Activated CD4-positive, CD25-positive, alpha-beta regulatory T cell treated with anti-CD3 and anti-CD28 coated beads, Interleukin-2, amount 50 U/mL, for 16 hours (primary cell): ENCODE data around the gene TAF6L.
"Not testable (repeated sequence)": the region's sequence is repeated elsewhere in the genome, so short reads cannot be mapped to it uniquely, and the experiment has no call there.

Source experiments
- DNase-seq: peaks from one replicate; pipeline ENCODE4 v3.0.0-alpha.2; 2020; ENCODE audit warnings: low read depth, low spot score

TAF6L gene

DNA sequence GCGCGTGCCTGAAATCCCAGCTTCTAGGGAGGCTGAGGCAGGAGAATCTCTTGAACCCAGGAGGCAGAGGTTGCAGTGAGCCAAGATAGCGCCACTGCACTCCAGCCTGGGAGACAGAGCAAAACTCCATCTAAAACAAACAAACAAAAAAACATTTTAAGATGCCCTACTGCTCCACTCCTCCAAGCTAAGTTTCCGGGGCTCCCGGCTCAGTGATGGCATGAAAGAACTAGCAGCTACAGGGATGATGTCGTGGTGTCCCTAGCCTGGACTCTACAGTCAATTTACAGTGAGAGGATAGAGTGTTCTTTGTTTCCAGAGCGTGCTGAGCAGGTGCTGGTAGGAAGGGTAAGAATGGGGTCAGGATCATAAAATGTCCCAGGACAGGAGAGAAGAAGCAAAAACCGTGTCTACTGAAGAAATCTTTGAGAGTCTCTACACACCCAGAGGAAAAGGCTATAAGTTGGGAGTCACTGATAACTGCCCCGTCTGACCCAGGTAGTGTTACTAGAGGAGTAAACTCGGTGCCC, 16.0 kb upstream of the TAF6L start:
- no peak for DNase-seq

DNA sequence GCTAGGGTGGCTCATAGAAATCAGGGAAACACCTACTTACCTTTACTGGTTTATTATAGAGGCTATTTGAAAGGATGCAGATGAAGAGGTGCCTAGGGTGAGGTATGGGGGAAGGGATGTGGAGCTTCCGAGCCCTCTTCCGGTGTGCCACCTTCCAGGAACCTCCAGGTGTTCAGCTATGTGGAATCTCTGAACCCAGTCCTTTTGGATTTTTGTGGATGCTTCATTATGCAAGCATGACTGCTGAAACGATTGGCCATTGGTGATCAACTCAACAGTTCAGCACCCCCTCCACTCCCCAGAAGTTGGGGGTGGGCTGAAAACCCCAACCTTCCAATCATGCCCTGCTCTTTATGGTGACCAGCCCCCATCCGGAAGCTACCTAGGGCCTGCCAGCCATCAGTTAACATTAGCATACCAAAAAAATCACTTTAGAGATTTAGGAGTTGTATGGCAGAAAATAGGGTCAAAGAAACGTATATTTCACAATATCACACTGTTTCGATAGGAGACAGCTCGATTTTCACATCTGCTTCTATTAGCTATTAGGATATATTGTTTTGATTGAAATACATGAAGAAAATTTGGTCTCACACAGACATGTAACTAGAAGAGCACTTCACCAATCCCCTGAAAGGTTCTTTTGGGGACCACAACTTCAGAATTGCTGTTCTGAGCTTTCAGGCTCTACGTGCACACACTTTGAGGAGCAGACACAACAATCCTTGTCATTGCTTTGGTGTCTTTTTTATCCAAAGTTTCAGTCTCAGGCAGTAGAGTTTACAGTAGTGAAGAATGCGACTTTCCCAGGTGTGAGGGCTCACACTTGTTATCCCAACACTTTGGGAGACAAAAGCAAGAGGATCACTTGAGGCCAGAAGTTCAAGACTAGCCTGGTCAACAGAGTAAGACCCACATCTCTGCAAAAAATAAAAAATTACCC, 13.1 kb upstream of the TAF6L start:
- no peak for DNase-seq

DNA sequence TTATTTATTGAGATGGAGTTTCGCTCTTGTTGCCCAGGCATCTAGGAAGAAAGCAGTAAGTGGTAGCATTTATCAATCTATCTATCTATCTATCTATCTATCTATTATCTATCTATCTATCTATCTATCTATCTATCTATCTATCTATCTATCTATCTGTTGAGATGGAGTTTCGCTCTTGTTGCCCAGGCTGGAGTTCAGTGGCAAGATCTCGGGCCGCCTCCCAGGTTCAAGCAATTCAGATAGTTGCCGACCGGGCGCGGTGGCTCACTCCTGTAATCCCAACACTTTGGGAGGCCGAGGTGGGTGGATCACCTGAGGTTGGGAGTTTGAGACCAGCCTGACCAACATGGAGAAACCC, 10.3 kb upstream of the TAF6L start:
- DNase-seq = not testable (repeated sequence)

GRCh38 chr11:62770778-62771143, 435 bp upstream of the TAF6L start:
- DNase-seq = no peak

DNA sequence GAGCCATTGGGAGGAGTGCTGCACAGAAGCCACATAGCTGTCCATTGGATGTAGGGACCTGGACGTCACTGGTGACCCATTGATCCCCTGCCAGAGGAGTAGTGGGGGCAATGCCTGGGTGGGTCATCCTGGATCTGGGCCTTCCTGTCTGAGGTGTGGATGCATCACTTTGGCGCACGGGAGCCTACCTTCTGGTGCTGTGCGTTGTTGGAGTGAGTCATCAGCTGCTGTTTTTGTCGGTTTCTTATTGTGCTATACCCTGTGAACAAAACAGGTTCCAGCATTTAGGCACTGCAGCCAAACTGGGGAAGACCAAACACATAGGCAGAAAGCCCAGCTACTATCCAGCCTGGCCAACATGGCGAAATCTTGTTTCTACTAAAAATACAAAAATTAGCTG, 3.2 kb downstream of the TAF6L start:
- DNase-seq = no peak

DNA sequence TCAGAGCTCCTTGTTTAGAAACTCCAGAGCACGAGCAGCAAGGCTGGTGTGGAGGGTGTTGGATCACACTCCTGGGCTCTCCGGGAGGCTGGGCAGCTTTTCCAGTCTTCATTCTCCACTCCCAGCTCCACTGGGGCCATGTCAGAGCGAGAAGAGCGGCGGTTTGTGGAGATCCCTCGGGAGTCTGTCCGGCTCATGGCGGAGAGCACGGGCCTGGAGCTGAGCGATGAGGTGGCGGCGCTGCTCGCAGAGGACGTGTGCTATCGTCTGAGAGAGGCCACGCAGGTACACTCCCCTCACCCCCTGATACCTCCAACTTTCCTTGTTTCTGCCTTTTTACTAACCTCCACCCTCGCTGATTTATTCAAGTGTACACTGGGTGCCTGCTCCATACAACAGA, 4.5 kb downstream of the TAF6L start:
- DNase-seq = no peak

- no peak for DNase-seq
Observed at GRCh38 chr11:62777389-62777788, 6.2 kb downstream of the TAF6L start.

GRCh38 chr11:62778441-62778840, 7.2 kb downstream of the TAF6L start:
- no peak for DNase-seq

DNA sequence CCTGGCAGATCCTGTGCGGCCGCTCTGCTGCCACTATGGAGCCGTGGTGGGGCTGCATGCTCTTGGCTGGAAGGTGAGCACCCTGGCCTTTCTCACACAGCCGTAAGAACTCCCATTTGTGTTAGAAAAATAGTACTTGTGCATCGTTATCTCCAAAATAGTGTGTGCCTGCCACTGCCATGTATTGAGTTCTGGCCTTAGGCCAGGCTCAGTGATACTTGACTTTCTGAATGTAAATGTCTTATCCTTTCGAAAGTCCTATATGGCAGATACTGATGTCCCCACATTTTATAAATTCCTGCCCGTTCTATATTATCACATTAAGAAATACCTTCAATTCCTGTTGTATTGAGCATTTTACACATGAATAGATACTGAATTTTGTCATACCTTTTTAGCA, 11.6 kb downstream of the TAF6L start:
- no peak for DNase-seq

GRCh38 chr11:62786318-62787004, 15.3 kb downstream of the TAF6L start:
- DNase-seq = peak; percentile 80

DNA sequence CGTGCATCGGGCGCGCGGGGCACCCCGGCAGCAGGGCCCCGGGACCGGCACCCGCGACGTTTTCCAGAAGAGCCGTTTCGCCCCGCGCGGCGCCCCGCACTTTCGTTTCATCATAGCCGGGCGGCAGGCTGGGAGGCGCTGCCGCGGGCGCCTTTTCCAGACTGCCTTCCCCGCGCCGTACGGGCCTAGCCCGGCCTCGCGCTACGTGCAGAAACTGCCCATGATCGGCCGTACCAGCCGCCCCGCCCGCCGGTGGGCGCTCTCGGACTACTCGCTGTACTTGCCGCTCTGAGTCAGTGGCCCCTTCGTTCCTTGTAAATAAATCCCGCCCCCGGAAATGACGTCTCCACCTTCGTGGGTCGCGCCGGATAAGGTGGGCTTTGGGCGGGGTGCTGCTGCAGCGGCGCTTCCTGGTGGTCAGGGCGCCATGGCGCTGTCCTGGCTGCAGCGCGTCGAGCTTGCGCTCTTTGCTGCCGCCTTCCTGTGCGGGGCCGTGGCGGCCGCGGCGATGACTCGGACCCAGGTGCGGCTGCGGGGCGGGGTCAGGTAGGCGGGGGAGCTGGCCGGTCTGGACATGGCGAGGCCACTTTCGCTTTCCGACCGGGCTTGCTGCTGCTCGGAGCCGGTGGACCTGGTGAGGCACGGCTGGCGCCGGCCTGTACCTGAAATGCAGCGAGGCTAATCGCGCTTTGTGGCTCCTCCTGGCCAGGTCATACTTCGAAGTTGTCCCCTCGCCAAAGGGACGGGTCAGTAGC, 16.0 kb downstream of the TAF6L start, which contains the start of gene TMEM179B:
Gene TMEM179B (plus strand): TSS at position 398 of the 755 bp plus-strand sequence. CDS start 30 bp downstream, at position 428.
- DNase-seq = peak; percentile 96

- no peak for DNase-seq
Observed at GRCh38 chr11:62788991-62789390, 17.8 kb downstream of the TAF6L start.

DNA sequence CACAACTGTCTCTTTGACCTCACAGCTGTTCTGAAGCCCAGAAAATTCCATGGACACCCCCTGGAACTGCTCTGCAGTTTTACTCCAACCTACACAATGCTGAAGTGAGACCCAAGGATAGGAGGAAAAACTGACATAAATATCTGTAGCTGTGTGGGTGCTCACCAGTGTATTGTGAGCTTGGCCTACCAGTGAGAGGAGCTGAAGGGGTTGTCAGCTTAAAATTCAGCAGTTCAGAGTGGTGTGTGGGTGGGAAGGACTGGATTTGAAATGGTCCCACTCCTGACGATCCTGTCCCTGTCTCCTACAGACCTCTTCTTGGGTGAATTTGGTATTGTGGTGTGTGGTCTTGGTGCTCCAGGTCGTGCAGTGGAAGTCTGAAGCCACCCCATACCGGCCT, 18.4 kb downstream of the TAF6L start:
- DNase-seq = no peak

GRCh38 chr11:62791501-62792201, 20.5 kb downstream of the TAF6L start, which contains the start of gene TMEM223:
TMEM223 (minus strand) TSS chr11:62792006; CDS start chr11:62791994, 12 bp downstream.
- peak; percentile 83 for DNase-seq

DNA sequence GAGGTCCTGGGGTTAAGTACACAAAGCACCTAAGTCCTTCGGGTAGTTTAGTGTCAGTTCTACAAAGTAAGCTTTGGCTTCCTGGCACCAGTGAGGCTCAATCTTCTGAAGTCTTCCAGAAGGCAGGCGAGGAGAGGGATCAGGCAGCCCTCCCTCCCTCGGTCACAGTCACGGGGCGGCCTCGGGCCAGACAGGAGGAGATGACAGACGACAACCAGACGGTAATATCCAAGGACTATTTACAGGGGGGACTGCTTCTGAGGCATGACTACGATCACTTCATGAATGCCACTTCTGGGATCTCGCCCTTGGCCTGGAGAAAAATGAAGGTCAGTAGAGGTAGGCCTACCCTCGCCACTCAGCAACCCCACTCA, 21.0 kb downstream of the TAF6L start:
- DNase-seq = no peak

DNA sequence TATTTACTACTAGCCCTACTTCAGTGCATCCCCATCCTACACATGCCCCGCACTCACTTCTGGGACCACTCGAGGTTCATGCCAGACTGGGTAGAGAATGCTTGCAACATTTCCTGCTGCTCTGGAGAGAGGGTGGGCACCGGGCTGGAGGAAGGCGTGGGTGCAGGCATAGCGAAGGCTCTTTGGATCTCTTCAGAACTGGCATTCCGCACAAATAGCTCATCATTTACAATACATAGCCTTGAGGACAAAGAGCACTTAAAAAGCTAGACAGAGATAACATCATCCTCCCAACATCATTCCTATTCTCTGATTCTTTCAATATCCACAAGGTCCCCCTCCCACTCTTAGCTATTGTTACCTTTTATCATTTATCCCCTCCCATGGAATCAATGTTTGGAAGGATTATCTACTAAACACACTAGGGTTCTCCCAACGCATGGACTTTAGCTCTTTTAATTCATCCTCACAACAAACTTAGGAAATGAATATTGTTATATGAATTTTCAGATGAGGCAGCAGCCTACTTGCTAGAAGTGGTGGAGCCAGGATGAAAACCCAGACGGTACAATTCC, 23.1 kb downstream of the TAF6L start:
- no peak for DNase-seq

DNA sequence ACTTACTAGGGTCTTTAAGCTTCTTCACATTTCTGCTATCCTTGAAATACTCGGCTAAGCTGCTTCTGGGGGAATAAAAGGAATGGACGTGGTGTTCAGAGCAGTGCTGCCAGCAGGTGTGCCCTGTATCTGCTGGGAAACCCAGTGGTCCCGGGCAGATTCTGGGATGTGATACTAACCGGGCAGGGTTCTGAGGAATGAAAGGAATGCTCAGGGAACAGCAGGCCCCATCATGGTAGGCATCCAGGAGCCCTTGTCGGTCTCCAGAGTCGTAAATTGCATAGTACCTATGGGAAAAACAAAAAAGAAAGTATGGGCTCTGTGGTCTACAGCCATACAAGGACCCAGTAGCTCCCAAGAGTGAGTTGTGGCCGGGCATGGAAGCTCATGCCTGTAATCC, 25.1 kb downstream of the TAF6L start:
- DNase-seq = no peak

GRCh38 chr11:62799486-62799885, 28.3 kb downstream of the TAF6L start:
- no peak for DNase-seq

DNA sequence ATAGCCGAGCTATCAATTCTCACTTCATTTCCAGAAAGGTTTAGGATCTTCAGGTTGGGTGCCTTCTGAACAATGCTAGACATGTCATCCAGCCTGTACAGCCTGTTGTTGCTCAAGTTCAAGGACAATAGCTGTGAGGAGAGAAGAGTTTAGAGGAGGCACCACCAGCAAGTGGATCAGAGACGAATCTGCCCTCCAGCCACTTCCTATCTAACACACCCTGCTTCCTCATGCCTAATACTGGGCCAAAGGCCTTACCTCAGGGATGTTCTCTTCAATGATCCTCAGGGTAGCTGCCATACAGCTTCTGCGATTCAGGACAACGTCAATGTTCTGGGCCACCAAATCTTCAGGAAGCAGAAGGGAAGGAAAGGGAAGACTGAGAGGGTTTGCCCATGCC, 29.9 kb downstream of the TAF6L start:
- DNase-seq = no peak

DNA sequence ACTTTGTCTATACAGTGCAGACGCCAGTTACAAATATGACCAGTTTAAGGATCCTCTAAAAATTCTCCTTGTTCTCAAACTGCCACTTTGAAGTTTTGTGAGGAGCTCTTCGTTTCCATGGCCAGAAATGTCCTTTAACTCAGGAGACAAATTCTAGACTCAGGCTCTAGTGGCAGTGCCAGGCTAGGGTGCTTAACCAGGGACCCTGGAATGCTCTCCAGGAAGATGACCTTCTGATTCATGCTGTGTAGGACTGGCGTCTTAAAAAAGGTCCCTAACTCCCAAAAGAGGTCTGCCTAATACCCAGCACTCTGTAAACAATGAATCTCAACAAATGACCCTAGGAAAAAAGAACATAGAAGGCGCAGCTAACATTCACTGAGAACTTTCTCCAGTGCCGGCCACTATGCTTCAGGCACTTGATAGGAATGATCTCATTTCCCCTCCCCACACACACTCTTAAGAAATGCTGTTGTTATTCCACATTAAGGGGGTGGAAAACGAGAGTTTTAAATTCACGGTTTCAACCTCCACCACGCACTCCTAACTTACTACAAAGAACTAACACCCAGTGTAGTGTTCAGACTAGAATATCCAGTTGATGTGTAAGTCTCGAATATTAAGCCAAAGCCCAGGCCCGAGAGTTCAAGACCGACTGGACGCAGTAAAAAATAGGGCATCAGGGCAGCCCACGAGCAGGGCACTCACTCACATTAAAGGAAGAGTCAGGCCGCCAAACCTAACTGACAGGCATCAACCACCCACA, 33.3 kb downstream of the TAF6L start:
- no peak for DNase-seq
